Melanocyte of skin (primary cell): ENCODE results near the gene SDHD. TPM values are rescaled to one million over a fixed set of nuclear protein-coding genes. Genes with fewer than 3 reads are reported as not detected.

Experiments
- total RNA-seq, 2 donors: library from RNA; depleted of rRNA; stranded (reverse); fragments of >200 nt; gene quantifications; 2 replicates each; pipeline ENCODE4 v1.2.3, GENCODE V29; 2012

SDHD gene
- 100 to 1,000 TPM; 141 to 148 TPM for total RNA-seq

DNA sequence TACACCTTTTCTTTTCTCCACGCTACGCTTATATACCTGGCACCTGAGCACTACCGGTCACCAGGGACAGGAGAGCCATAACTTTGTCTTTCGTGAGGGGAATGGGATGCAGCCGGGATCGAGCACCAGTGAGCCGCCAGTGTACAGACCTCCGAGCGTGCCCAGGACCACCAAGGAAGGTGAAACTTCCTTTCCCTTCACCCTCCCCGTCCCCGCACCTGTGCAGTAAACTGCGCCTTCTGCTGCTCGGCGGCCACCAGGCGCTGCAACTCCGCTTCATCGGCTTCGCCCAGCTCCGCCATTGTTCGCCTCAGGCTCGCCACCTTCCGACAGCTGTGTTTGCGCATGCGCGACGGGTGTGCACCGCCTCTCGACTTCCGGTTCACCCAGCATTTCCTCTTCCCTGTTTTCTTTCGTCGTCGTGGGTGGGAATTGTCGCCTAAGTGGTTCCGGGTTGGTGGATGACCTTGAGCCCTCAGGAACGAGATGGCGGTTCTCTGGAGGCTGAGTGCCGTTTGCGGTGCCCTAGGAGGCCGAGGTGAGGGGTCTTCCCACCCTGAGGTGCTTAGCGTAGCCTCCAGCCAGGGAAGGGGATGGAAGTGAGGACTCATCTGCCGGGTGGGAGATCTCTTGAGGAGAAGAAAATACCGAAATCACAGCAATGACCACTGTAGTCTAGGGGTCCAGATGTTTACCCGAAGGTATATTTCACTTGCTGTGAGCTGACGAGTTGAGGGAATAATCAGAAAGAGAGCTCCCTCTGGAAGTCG, at the start of gene SDHD, which contains the start of gene TIMM8B:
SDHD (plus strand) TSS at position 452 of the 770 bp plus-strand sequence; CDS start at position 487, 35 bp downstream.
TIMM8B (minus strand) TSS at position 335 of the 770 bp plus-strand sequence; CDS start at position 302, 33 bp downstream.

GRCh38 chr11:112073941-112074811, 12.5 kb upstream of the SDHD start, which contains the start of the genes NKAPD1 and PIH1D2:
NKAPD1 (plus strand) TSS chr11:112074299; CDS start chr11:112075575, 1,276 bp downstream.
PIH1D2 (minus strand) TSS chr11:112074017; CDS start chr11:112073174, 843 bp downstream.

Other genes with a start within 250 kb of the SDHD start
- 10 to 100 TPM; 38.5 to 44.6 TPM for gene ALG9, start 215.3 kb upstream of the SDHD start, total RNA-seq
- 1 to 10 TPM; 6.0 to 6.5 TPM for gene FDXACB1, start 207.7 kb upstream of the SDHD start, total RNA-seq
- gene CFAP68, start 207.3 kb upstream of the SDHD start, total RNA-seq = 10 to 100 TPM; 13.3 to 29.9 TPM
- 10 to 100 TPM; 63.3 to 92.9 TPM for gene CRYAB, start 175.1 kb upstream of the SDHD start, total RNA-seq
- 1 to 10 TPM in 1 of 2 donors, under 1 TPM in 1; 1.00 to 3.1 TPM for gene HSPB2, start 174.1 kb upstream of the SDHD start, total RNA-seq
- 1 to 10 TPM in 1 of 2 donors, under 1 TPM in 1; under 0.01 to 1.4 TPM for gene C11orf52, start 168.0 kb upstream of the SDHD start, total RNA-seq
- gene DIXDC1, start 149.5 kb upstream of the SDHD start, total RNA-seq = 10 to 100 TPM; 11.7 TPM
- gene DLAT, start 61.5 kb upstream of the SDHD start, total RNA-seq = 10 to 100 TPM; 60.6 to 83.9 TPM
- 1 to 10 TPM; 1.3 to 3.4 TPM for gene PIH1D2, start 12.9 kb upstream of the SDHD start, total RNA-seq
- 10 to 100 TPM; 18.3 to 22.0 TPM for gene NKAPD1, start 12.6 kb upstream of the SDHD start, total RNA-seq
- gene TIMM8B, start 117 bp upstream of the SDHD start, total RNA-seq = 10 to 100 TPM; 68.5 to 99.9 TPM
- gene IL18, start 77.2 kb downstream of the SDHD start, total RNA-seq = under 1 TPM; 0.33 to 0.34 TPM
- under 1 TPM; under 0.01 to 0.34 TPM for gene TEX12, start 80.5 kb downstream of the SDHD start, total RNA-seq
- 1 to 10 TPM in 1 of 2 donors, under 1 TPM in 1; 0.33 to 1.7 TPM for gene BCO2, start 88.6 kb downstream of the SDHD start, total RNA-seq
- gene PTS, start 139.6 kb downstream of the SDHD start, total RNA-seq = 10 to 100 TPM; 25.1 to 52.6 TPM
- not detected for gene PLET1, start 174.0 kb downstream of the SDHD start, total RNA-seq